HEK293T (cell line): ENCODE data around the gene PDE7B.

Experiments used
- CTCF ChIA-PET: fragments of 350-600 bp; formaldehyde crosslinking; extraction: SDS; loops from one replicate; lab custom pipeline; 2021; ENCODE audit warnings: antibody characterized with exemption, inconsistent platforms; lab: Yijun Ruan, JAX
- POLR2A ChIA-PET: fragments of 350-600 bp; formaldehyde crosslinking; extraction: SDS; loops from one replicate; lab custom pipeline; 2020; ENCODE audit warnings: antibody characterized with exemption, inconsistent platforms; lab: Yijun Ruan, JAX
- DNase-seq: peaks from one replicate; pipeline ENCODE4 v3.0.0; 2012; ENCODE audit warnings: mixed read lengths; ENCODE audit errors: extremely low spot score
- ARNT ChIP-seq: fragments of 450-650 bp; IDR thresholded peaks from 2 replicates; pipeline ENCODE4 v1.6.1; 2017; ENCODE audit warnings: mild to moderate bottlenecking
- BHLHE40 ChIP-seq: fragments of 450-650 bp; IDR thresholded peaks from 2 replicates; pipeline ENCODE4 v1.6.1; 2016; ENCODE audit warnings: mild to moderate bottlenecking, moderate library complexity, borderline replicate concordance
- CTBP1 ChIP-seq: fragments of 450-650 bp; IDR thresholded peaks from 2 replicates; pipeline ENCODE4 v1.6.1; 2016; ENCODE audit warnings: borderline replicate concordance
- ELF4 ChIP-seq: fragments of 450-650 bp; IDR thresholded peaks from 2 replicates; pipeline ENCODE4 v1.6.1; 2017; ENCODE audit warnings: antibody characterized with exemption
- FOXA1 ChIP-seq: fragments of 450-650 bp; IDR thresholded peaks from 2 replicates; pipeline ENCODE4 v1.6.1; 2016; ENCODE audit warnings: mild to moderate bottlenecking
- FOXK2 ChIP-seq: fragments of 450-650 bp; IDR thresholded peaks from 2 replicates; pipeline ENCODE4 v1.6.1; 2016; ENCODE audit warnings: mild to moderate bottlenecking
- FOXM1 ChIP-seq: fragments of 450-650 bp; IDR thresholded peaks from 2 replicates; pipeline ENCODE4 v1.6.1; 2017; ENCODE audit warnings: mild to moderate bottlenecking, borderline replicate concordance
- HDGF ChIP-seq: fragments of 450-650 bp; IDR thresholded peaks from 2 replicates; pipeline ENCODE4 v1.6.1; 2017; ENCODE audit warnings: antibody characterized with exemption, borderline replicate concordance
- L3MBTL2 ChIP-seq: fragments of 450-650 bp; conservative IDR thresholded peaks from 2 replicates; pipeline ENCODE4 v1.6.1; 2016; ENCODE audit warnings: mild to moderate bottlenecking
- LEF1 ChIP-seq: fragments of 450-650 bp; IDR thresholded peaks from 2 replicates; pipeline ENCODE4 v1.6.1; 2017; ENCODE audit warnings: mild to moderate bottlenecking, borderline replicate concordance
- NFRKB ChIP-seq: fragments of 450-650 bp; IDR thresholded peaks from 2 replicates; pipeline ENCODE4 v1.6.1; 2016; ENCODE audit warnings: mild to moderate bottlenecking, moderate library complexity
- SP1 ChIP-seq: fragments of 450-650 bp; IDR thresholded peaks from 2 replicates; pipeline ENCODE4 v1.6.1; 2017
- SUZ12 ChIP-seq: fragments of 450-650 bp; IDR thresholded peaks from 2 replicates; pipeline ENCODE4 v1.6.1; 2016; ENCODE audit warnings: mild to moderate bottlenecking
- TARDBP ChIP-seq: fragments of 450-650 bp; IDR thresholded peaks from 2 replicates; pipeline ENCODE4 v1.6.1; 2016
- ZNF384 ChIP-seq: fragments of 450-650 bp; IDR thresholded peaks from 2 replicates; pipeline ENCODE4 v1.6.1; 2016
- TF ChIP-seq, protein P1 (sequence below): fragments of 450-650 bp; IDR thresholded peaks from 2 replicates; pipeline ENCODE4 v1.6.1; 2016

PDE7B gene

DNA sequence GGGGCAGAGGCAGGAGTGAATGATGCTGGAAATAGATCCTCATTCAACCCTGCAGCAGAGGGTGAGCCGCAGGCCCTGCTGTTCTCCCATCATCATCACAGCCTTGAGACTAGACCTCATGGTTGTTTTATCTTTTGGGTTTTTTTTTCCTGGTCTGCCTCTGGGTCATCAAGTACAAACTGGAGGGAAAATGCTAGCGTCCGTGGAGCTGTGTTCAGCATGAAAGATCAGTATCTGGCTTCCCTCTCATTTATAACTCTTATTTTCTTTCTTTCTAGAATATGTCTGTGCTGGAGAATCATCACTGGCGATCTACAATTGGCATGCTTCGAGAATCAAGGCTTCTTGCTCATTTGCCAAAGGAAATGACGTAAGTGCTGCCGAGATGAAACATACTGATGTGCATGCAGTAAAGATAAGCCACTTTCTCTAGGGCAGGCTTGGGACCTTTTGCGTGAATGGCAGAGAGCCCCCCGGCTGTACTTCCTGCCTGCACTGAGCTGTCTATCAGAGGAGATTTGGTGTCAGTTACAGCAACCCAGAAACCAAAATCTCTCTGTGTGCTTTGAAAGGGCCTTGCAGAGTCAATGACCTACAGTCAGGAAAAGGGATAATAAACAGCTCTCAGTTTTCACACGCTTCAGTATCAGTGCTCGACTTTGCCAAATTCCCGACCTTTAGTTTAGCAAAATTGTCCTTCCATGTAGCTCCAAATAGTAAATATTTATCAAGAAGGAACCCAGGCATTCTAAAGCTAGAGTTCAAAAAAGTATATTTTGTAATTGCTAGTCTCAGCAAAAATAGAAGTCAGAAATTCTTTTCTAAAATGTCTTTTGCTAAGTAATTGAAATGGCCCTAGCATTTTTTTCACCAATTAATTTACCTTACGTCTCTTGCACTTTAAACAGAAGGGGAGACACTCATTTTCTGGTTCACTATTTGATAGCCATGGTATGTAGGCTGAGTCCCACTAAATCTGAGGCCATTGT lies 322.3 kb downstream of the PDE7B start:
- CTCF ChIA-PET, result no interaction called here

DNA sequence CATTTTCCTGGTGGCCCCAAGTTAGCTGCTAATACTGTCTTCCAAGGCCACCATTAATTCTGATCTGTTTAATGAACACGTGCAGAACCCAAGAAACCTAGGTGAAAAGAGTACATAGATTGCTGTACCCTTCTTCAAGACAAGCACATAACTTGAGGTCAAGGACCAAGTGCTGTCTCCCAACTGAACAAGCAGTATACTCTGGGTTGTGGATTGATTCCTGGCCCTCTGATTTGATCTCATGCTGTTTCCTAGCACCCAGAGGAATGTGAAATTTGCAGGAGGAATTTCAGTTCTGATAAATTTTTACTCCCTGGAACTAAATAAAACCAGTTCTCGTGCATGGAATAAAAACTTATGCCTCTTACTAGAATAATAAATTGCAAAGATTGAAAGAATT lies 323.0 kb downstream of the PDE7B start:
- POLR2A ChIA-PET, result no interaction called here
- no peak for DNase-seq
- no peak for TF ChIP-seq SP1
- no peak for TF ChIP-seq FOXA1
- TF ChIP-seq HDGF, result no peak
- TF ChIP-seq, protein P1, sequence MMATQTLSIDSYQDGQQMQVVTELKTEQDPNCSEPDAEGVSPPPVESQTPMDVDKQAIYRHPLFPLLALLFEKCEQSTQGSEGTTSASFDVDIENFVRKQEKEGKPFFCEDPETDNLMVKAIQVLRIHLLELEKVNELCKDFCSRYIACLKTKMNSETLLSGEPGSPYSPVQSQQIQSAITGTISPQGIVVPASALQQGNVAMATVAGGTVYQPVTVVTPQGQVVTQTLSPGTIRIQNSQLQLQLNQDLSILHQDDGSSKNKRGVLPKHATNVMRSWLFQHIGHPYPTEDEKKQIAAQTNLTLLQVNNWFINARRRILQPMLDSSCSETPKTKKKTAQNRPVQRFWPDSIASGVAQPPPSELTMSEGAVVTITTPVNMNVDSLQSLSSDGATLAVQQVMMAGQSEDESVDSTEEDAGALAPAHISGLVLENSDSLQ, result no peak
- TF ChIP-seq BHLHE40, result no peak
- TF ChIP-seq ZNF384, result no peak
- TF ChIP-seq ELF4, result no peak
- no peak for TF ChIP-seq CTBP1
- TF ChIP-seq ARNT, result no peak
- no peak for TF ChIP-seq LEF1
- TF ChIP-seq FOXK2, result no peak
- no peak for TF ChIP-seq NFRKB
- no peak for TF ChIP-seq SUZ12
- TF ChIP-seq FOXM1, result no peak
- no peak for TF ChIP-seq L3MBTL2
- no peak for TF ChIP-seq TARDBP
- CTCF ChIA-PET, result no interaction called here

More for the DNA sequence above, 322.3 kb downstream of the PDE7B start:
- no peak for DNase-seq
- no peak for TF ChIP-seq ARNT
- TF ChIP-seq NFRKB, result no peak
- no peak for TF ChIP-seq ELF4
- POLR2A ChIA-PET, result no interaction called here

DNA sequence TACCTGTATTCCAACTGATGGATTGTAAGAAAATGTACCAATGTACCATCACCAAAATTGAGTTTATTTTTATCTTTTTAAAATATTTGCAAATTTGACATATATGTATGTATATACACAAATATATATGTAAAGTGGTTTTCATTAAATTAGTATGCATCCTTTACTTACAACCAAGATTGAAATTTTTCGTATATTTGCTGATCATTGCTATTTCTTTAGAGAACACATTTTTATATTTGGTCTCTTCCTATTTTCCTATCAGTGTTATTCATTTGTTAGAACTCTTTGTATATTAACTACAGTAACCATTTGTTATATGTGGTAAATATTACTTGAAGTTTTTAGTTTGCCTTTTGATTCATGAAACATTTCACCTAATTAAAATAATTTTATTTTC lies 324.4 kb downstream of the PDE7B start:
- CTCF ChIA-PET, result no interaction called here
- POLR2A ChIA-PET, result no interaction called here
- TF ChIP-seq SP1, result no peak
- TF ChIP-seq FOXA1, result no peak
- TF ChIP-seq ARNT, result no peak
- no peak for TF ChIP-seq ZNF384
- no peak for DNase-seq

DNA sequence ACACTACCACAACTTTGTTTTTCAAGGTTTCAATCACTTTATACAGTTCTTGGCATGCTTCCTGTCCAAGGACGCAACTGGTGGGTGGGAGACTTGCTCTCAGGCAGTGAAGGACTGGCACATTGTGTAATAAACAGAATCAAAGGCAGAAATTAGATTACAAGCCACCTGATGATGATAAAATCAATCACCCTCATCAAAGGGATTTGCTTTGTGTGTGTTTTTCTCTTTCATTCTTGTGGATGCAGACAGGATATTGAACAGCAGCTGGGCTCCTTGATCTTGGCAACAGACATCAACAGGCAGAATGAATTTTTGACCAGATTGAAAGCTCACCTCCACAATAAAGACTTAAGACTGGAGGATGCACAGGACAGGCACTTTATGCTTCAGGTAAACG lies 327.2 kb downstream of the PDE7B start:
- CTCF ChIA-PET, result no interaction called here
- TF ChIP-seq SUZ12 (no peak), FOXM1 (no peak), BHLHE40 (no peak), TARDBP (no peak)
- TF ChIP-seq, protein P1, result no peak
- DNase-seq, result no peak
- POLR2A ChIA-PET, result no interaction called here

DNA sequence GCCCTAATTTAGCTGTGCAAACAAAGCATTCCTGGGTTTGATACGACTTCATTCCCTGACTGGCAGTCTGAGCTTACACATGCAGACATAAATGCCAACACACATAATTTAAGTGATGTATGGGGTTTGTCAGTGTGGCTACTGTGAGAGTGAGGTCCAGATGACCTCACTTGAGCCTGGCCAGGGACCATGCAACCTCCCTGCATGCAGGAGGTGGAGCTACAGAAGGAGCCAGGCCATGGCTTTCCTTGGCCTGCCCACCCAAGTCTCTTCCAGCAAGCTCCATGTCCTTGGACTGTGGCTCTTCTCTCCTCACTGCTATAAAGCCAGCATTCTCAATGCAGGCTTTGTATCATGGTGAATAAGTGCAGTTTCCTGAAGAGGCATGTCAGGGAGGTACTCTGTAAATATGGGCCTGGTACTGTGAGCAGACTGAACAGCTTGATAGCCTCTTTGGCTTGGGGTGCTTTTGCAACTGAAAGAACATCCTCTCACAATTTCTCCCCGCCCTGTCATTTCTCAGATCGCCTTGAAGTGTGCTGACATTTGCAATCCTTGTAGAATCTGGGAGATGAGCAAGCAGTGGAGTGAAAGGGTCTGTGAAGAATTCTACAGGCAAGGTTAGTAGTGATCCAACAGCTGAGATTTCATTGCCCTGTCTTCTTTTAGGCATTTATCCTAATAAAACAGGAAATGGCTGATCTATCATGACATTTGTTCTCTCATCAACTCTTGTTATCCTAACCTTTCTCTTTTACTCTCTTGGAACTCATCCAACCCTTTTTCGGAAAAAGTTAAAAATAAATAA lies 329.4 kb downstream of the PDE7B start:
- POLR2A ChIA-PET, result no interaction called here
- DNase-seq, result no peak
- CTCF ChIA-PET, result interaction anchor here (0.6 kb wide), 1 partner anchor 66 kb away, joined by 3 read pairs; no protein-coding TSS in a partner anchor
- TF ChIP-seq CTBP1 (no peak), LEF1 (no peak), ZNF384 (no peak), ELF4 (no peak), SUZ12 (no peak)

DNA sequence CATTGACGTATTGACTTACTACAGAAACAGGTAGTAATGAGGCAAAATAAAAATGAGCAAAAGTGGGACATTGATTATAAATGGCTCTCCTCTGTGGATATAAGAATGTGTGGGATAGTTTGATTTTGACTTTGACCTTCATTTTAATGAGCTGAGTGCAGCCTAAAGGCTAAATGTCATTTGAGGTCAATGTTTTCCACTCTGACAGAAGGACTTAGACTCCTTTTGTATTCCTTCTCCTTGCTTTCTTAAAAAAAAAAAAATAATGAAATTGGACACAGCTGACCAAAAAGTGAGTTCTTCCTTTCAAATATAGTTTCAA lies 330.0 kb downstream of the PDE7B start:
- TF ChIP-seq BHLHE40, result no peak
- TF ChIP-seq ARNT, result no peak
- TF ChIP-seq LEF1, result no peak
- no peak for TF ChIP-seq SP1
- TF ChIP-seq CTBP1, result no peak
- no peak for TF ChIP-seq TARDBP
- TF ChIP-seq FOXM1, result no peak
- TF ChIP-seq, protein P1, result no peak
- POLR2A ChIA-PET, result no interaction called here
- CTCF ChIA-PET, result no interaction called here
- no peak for DNase-seq

DNA sequence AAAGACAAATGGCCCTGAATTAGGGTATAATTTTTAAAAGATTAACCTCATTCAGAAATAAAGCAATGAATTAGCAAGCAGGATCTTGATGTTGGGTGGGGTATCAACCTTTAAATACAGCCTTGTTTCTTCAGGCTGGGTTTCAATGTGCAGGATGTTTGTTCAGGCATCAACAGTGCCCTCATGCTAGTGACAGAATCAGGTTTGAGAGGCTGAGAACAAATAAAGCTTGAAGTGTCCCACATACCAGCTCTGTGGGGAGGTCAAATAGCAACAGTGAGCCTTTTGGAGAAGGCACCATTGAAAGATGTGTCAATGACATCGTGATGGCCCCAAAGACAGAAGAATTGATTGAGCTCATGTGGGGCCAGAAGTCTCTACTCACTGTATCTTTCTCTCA lies 330.4 kb downstream of the PDE7B start:
- CTCF ChIA-PET, result no interaction called here
- DNase-seq, result no peak
- POLR2A ChIA-PET, result no interaction called here

More for the DNA sequence above, 330.4 kb downstream of the PDE7B start:
- no peak for TF ChIP-seq TARDBP
